Fibroblast of lung (primary cell): Measurements from ENCODE around the gene MT1G.

Experiments
- EZH2 ChIP-seq: IDR thresholded peaks from 2 replicates; pipeline ENCODE4 v1.5.1; 2012; ENCODE audit warnings: low read length, control low read depth, mild to moderate bottlenecking; ENCODE audit errors: missing control alignments
- TF ChIP-seq, protein P1 (sequence below), 2 donors: IDR thresholded peaks in 1 of 2; conservative IDR thresholded peaks in 1 of 2; 1 replicate in 1 of 2; 2 replicates in 1 of 2; pipeline ENCODE4 v1.5.1; 2011 to 2012; ENCODE audit warnings: low read length in 2 of 2, control low read depth in 1 of 2, inconsistent platforms in 1 of 2, low read depth in 1 of 2, mild to moderate bottlenecking in 1 of 2

DNA sequence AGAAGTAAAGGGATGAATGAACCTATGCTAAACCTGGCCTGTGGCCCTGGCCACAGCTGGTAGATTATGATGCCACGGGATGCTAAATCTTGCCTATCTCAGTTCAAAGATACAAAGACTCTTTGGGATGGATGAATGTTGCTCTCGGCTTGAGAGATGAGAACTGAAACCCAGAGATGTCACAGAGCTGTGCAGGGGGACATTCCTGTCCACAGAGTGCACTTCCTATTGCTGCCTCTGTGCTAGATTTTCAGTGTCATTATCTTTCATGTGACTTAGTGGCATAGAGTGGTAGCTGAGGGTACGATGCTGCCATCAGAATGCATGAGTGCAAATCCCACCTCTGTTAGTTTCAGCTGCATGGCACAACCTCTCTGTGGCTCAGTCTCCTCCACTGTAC is 37.7 kb downstream of the MT1G start:
- TF ChIP-seq, protein P1, sequence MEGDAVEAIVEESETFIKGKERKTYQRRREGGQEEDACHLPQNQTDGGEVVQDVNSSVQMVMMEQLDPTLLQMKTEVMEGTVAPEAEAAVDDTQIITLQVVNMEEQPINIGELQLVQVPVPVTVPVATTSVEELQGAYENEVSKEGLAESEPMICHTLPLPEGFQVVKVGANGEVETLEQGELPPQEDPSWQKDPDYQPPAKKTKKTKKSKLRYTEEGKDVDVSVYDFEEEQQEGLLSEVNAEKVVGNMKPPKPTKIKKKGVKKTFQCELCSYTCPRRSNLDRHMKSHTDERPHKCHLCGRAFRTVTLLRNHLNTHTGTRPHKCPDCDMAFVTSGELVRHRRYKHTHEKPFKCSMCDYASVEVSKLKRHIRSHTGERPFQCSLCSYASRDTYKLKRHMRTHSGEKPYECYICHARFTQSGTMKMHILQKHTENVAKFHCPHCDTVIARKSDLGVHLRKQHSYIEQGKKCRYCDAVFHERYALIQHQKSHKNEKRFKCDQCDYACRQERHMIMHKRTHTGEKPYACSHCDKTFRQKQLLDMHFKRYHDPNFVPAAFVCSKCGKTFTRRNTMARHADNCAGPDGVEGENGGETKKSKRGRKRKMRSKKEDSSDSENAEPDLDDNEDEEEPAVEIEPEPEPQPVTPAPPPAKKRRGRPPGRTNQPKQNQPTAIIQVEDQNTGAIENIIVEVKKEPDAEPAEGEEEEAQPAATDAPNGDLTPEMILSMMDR (conservative IDR thresholded peaks at IDR 0.05 in 1 of 2, IDR thresholded peaks at IDR 0.05 in 1 of 2; ENCODE audit: low read depth in 1 of 2, low read length in 2 of 2), result no peak
- TF ChIP-seq EZH2, result no peak
